ENCODE results near the gene PSD2. TPM values are rescaled to one million over a fixed set of nuclear protein-coding genes. Genes with fewer than 3 reads are reported as not detected.

PSD2 gene
- not detected in 2 replicates for total RNA-seq (2012; rRNA removed)

DNA sequence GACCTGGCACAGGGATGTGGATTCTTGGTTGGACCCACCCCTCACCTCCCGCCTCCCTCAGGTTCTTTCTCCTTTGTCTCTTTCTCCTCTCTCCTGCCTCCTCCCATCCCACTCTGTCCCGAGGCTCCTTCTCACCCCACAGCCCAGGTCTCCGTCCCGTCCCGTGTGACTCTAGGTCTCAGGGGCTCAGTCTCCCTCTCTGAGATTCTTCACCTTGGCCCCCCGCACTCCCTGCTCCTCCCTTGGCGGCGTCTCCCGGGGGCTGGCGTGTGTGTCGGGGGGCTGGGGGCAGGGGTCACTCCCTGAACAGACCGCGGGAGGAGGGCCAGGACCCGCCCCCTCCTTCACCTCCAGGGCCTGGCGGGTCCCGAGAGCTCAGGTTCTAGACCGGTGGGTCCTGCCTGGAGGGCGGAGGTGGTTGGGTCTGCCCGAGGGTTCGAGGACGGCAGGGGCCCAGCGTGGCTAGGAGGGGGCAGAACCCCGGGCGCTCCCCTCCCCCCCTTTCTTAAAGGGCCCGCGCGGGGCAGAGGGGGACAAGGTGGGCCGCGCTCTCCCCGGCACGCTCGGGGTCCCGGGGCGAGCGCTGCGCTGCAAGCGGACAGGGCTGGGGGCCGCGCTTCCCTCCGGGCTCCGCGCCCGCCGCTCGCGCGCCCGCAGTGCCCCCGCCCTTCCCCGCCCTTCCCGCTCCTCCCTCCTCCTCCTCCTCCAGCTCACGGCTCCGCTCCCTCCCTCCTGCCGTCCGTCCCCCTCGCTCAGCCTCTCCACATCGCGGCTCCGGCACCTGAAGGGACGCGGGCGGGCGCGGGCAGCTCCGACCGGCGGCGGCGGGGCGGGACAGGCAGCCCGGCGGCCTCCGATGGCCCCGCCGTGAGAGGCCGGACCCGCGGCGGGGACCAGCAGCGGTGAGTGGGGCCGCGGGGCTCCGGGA lies at the start of gene PSD2:
Gene PSD2 (plus strand): TSS at position 735 of the 928 bp plus-strand sequence. CDS start 13,633 bp downstream, outside the sequence.
- peak within 1 kb of the TSS; percentile 49 for H3K4me2 ChIP-seq (ENCODE audit: low read length)
- H3K36me3 ChIP-seq (ENCODE audit: insufficient read depth, low read length): no peaks in the 10 kb centered on the region
- peak within 1 kb of the TSS; percentile 34 for H3K4me3 ChIP-seq (ENCODE audit: low read length)
- no peaks in the 10 kb centered on the region for H3K9me3 ChIP-seq (replicated peaks; ENCODE audit: low read length)
- H3K4me1 ChIP-seq (ENCODE audit: control insufficient read depth, insufficient read depth, low read length): no peaks in the 10 kb centered on the region
- peaks cover 74% of the 10 kb centered on the region for H3K27me3 ChIP-seq (ENCODE audit: control insufficient read depth, insufficient read depth, low read length)
- H3K9ac ChIP-seq (ENCODE audit: low read depth, low read length): no peak within 1 kb of the TSS

DNA sequence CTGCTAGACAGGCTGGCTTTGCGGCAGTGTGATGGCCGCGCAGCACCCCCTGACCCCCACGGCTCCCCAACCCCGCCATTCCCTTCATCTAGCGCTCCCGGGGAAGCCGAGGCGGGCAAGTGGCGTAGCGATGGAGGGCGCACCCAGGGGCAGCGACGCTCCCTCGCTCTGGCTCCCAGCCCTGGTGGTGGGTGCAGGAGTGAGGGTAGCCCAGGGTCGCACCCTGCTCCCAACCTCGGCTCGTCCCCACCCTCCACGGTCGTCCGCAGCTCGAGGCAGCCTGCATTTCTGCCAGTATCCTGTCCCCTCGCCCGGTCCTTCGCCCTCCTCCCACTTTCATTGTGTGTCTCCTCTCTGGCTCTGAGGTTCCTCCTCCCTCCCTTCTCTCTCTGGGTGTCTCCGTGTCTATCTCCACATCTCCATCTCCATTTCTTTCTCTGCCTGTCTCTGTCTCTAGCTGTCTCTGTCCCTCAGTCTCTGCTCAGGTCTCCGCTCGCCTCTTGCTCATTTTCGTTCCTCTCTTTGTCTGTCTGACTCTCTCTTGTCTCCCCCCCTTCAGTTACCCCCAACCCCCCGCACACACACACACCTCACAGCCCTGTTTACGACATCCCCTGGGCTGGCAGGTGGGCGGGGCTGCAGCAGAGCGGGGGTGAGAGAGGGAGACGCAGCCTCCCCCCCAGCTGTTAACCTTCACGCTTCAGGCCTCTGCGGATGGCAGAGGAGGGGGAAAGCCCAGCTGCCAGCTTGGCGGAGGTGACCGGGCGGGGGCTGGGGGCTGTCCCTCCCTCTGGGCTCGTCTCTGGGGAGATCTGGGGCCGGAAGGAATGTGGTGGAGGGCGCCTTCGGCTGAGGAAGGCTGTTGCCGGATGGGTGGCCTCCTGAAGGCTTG lies 48.7 kb upstream of the PSD2 start:
- Histone ChIP-seq H3K36me3 (ENCODE audit: insufficient read depth, low read length) (no peaks in the 10 kb centered on the region), H3K9ac (ENCODE audit: low read depth, low read length) (peak overlapping the region; percentile 75), H3K9me3 (replicated peaks; ENCODE audit: low read length) (no peaks in the 10 kb centered on the region), H3K4me2 (ENCODE audit: low read length) (peak overlapping the region; percentile 96), H3K4me3 (ENCODE audit: low read length) (peak overlapping the region; percentile 66), H3K4me1 (ENCODE audit: control insufficient read depth, insufficient read depth, low read length) (peaks cover 46% of the 10 kb centered on the region), H3K27me3 (ENCODE audit: control insufficient read depth, insufficient read depth, low read length) (no peaks in the 10 kb centered on the region)

DNA sequence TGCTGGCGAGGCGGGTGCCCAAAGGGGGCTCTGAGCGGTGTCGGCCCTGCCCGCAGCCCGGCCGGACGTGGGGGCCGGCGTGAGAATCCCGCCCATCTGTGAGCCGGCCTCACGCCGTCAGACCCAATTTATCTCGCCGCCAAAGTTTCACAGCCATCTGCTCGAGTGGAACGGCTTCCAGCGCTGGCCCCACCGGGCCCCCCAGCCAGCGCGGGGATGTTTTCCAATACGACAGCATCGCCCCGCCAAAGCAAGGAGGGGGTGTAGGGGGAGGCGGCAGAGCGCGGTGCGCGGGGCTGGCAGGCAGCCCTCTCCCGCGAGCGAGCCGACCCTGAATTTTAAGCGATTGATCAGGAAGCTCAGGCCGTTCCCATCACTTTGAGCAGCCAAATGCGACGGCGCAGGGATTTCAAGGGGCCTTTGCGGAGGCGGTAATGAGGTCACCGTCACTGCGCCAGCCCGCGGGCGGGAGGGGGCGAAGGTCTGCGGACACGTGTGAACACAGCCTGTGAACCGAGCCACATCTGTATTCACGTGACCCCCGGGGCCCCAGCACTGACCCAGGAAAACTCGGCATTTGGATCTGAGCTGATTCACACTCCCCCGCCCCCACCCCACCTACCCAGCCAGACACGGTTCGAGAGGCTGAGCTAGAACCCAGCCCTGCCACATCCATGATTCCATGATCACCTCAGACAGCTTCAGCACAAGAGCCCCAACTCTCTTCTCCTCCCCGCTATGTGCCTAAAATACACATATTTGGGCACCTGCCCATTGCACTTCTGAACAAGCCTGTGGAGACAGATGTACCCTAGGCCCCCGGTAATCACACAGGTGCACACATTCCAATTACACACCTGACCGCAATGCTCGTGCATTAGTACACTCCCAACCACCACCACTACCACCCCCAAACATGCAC lies 47.8 kb upstream of the PSD2 start:
- Histone ChIP-seq H3K9ac (ENCODE audit: low read depth, low read length) (peak overlapping the region; percentile 75), H3K9me3 (replicated peaks; ENCODE audit: low read length) (no peaks in the 10 kb centered on the region), H3K36me3 (ENCODE audit: insufficient read depth, low read length) (no peaks in the 10 kb centered on the region), H3K4me3 (ENCODE audit: low read length) (peak overlapping the region; percentile 66), H3K27me3 (ENCODE audit: control insufficient read depth, insufficient read depth, low read length) (no peaks in the 10 kb centered on the region), H3K4me2 (ENCODE audit: low read length) (peak overlapping the region; percentile 96), H3K4me1 (ENCODE audit: control insufficient read depth, insufficient read depth, low read length) (peaks cover 51% of the 10 kb centered on the region)

DNA sequence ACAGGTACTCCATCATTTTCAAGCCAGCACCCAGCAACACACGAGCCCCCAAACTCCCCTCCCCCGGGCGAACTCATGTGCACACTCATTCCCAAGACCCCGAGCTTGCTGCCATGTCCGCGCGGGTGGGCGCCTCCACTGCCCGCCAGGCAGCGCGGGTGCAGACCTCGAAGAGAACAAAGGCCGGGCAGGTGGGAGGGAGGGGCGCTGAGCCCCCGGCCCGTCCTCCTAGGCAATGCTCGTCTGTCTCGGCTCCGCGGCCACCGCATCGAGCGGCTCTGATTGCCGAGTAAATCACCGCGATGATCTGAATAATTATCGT lies 47.1 kb upstream of the PSD2 start:
- Histone ChIP-seq H3K4me2 (ENCODE audit: low read length) (peak overlapping the region; percentile 96), H3K4me3 (ENCODE audit: low read length) (no peak overlapping the region), H3K36me3 (ENCODE audit: insufficient read depth, low read length) (no peaks in the 10 kb centered on the region), H3K4me1 (ENCODE audit: control insufficient read depth, insufficient read depth, low read length) (peaks cover 54% of the 10 kb centered on the region), H3K27me3 (ENCODE audit: control insufficient read depth, insufficient read depth, low read length) (peaks cover 1% of the 10 kb centered on the region), H3K9ac (ENCODE audit: low read depth, low read length) (peak overlapping the region; percentile 75), H3K9me3 (replicated peaks; ENCODE audit: low read length) (no peaks in the 10 kb centered on the region)

DNA sequence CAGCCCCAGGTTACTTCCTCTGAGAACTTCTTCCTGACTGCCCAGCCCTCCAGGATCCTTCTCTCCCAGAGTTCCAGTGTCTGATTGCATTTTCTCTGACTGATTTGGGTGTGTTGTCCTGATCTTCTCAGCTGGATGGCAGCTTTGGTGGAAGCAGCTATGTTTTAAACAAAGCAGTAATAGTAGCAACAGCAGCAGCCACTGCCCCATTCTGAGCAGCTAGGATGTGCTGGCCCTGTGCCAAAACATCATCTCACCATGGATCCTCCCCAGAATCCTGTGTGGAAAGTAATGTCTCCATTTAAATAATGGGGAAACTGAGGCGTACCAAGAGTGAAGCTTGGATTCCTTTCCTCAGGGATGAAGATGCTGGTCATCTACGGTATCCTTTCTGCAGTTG lies 46.4 kb upstream of the PSD2 start:
- Histone ChIP-seq H3K4me1 (ENCODE audit: control insufficient read depth, insufficient read depth, low read length) (peaks cover 48% of the 10 kb centered on the region), H3K27me3 (ENCODE audit: control insufficient read depth, insufficient read depth, low read length) (peaks cover 3% of the 10 kb centered on the region), H3K9me3 (replicated peaks; ENCODE audit: low read length) (no peaks in the 10 kb centered on the region), H3K4me2 (ENCODE audit: low read length) (no peak overlapping the region), H3K4me3 (ENCODE audit: low read length) (no peak overlapping the region), H3K9ac (ENCODE audit: low read depth, low read length) (no peak overlapping the region), H3K36me3 (ENCODE audit: insufficient read depth, low read length) (no peaks in the 10 kb centered on the region)

DNA sequence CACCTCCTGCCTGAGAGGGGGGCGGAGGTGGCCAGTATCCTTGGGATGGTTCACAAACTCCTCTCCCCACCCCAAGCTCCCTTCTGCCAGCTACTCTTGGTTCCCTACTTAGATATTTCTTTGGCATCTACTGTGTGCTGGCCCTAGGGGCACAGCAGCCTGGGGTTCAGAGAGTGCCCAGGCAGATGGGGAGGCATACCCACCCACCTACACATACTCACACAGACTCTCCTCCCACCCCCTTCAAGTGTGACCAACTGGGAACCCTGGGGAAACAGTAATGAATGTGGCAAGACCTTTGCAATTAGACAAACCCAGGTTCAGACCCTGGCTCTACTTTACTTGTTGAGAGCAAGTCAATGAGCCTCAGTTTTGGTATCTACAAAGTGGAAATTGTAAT lies 44.4 kb upstream of the PSD2 start:
- no peaks in the 10 kb centered on the region for H3K36me3 ChIP-seq (ENCODE audit: insufficient read depth, low read length)
- H3K4me1 ChIP-seq (ENCODE audit: control insufficient read depth, insufficient read depth, low read length): peaks cover 28% of the 10 kb centered on the region
- H3K9ac ChIP-seq (ENCODE audit: low read depth, low read length): no peak overlapping the region
- H3K4me3 ChIP-seq (ENCODE audit: low read length): no peak overlapping the region
- no peak overlapping the region for H3K4me2 ChIP-seq (ENCODE audit: low read length)
- H3K27me3 ChIP-seq (ENCODE audit: control insufficient read depth, insufficient read depth, low read length): peaks cover 19% of the 10 kb centered on the region
- H3K9me3 ChIP-seq (replicated peaks; ENCODE audit: low read length): no peaks in the 10 kb centered on the region

DNA sequence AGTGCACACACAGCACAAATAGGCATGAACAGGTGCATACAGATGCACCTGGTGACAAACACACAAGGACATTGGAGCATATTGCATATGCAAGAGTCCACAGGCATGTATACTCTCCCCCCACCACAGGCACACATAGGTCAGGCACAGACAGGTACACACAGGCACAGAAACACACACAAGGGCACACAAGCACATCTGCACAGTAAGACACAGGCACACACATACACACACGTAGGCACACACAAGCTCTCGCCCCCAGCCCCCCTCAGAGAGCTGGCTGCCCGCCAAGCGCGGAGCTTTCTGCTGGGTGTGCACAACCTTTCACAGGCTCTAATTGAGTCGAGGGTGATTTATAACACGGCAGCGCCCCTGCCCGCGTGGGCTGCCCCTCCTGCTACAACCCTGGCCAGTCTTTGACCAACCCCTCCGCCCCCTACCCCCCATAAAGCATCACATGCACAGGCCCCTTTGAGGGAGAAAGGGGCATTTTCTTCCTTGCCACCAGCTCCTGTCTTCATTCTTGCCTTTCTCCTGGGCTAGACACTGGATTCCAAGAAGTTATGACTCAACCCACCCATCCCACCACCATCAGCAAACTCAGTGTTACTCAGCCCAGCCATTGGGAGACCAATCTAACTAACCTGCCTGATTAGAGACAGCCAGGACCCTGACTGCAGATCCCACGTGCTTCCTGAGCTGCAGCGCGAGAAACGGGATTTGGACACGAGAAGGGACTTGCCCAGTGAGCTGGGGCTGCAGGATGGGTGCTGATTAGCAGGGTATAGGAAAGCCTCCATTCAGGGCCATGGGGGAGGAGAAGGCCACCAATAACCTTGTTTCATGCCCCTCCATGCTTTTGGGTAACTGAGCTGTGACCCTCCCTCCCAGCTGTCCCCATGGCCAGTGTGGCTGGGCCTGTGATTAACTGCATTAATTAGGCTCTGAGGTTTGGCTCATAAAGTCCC lies 42.8 kb upstream of the PSD2 start:
- Histone ChIP-seq H3K4me2 (ENCODE audit: low read length) (no peak overlapping the region), H3K9ac (ENCODE audit: low read depth, low read length) (no peak overlapping the region), H3K9me3 (replicated peaks; ENCODE audit: low read length) (no peaks in the 10 kb centered on the region), H3K36me3 (ENCODE audit: insufficient read depth, low read length) (no peaks in the 10 kb centered on the region), H3K4me3 (ENCODE audit: low read length) (no peak overlapping the region), H3K4me1 (ENCODE audit: control insufficient read depth, insufficient read depth, low read length) (peaks cover 12% of the 10 kb centered on the region), H3K27me3 (ENCODE audit: control insufficient read depth, insufficient read depth, low read length) (peaks cover 28% of the 10 kb centered on the region)

DNA sequence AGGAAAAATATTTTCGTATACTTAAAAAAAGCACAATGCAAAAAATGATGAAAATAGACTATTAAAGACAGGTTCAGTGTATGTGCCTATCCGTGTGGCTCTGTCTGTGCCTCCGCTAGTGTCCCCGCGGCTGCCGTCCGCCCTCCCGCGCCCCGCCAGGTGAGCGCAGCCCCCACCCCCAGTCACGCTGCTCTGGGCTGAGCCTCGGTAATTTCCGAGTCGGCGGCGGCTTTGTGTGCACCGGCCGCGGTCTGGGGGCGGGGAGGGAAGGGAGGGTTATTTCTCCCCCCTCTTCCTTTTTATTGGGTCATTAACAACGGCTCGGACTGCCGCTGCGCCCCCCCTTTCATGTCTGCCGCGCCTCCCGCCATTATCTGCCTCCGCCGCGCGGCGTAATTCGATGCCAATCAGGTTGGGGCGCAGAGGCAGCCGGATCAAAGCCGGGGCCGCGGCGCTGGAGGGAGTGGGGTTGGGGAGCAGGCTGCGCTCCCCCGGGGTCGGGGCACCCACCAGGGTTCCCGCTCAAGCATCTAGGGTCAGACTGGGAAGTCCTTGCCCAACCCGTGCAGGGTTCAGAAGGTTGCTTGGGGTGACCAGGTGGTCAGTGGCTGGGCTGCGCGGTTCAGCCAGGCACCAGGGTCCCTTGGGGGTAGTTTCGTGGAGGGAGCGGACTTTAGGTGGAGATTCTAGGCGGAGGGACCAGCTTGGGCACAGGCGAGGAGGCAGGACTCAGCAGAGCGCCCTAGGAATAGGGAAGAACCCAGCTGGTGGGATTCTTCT lies 39.5 kb upstream of the PSD2 start:
- no peaks in the 10 kb centered on the region for H3K36me3 ChIP-seq (ENCODE audit: insufficient read depth, low read length)
- H3K4me1 ChIP-seq (ENCODE audit: control insufficient read depth, insufficient read depth, low read length): peaks cover 13% of the 10 kb centered on the region
- no peaks in the 10 kb centered on the region for H3K9me3 ChIP-seq (replicated peaks; ENCODE audit: low read length)
- no peak overlapping the region for H3K4me3 ChIP-seq (ENCODE audit: low read length)
- peak overlapping the region; percentile 33 for H3K4me2 ChIP-seq (ENCODE audit: low read length)
- no peak overlapping the region for H3K9ac ChIP-seq (ENCODE audit: low read depth, low read length)
- H3K27me3 ChIP-seq (ENCODE audit: control insufficient read depth, insufficient read depth, low read length): peaks cover 30% of the 10 kb centered on the region

DNA sequence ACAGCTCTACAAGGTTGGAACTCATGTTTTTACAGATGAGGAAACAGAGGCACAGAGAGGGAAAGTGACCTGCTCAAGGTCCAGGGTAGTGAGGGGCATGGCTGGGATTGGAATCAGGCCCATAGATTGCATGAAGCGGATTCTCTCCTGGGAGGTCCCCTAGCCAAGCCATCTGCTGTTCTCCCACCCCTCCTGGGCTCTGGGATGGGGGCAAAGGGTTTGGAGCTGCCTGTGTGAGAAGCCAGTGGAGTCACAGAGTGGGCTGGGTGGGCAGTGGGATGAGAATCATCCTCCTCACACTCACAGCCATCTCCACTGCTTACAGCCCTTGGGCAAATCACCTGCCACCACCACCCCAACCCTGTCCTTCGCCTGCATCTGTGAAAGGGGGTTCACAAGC lies 38.6 kb upstream of the PSD2 start:
- H3K4me2 ChIP-seq (ENCODE audit: low read length): no peak overlapping the region
- H3K9ac ChIP-seq (ENCODE audit: low read depth, low read length): no peak overlapping the region
- H3K4me3 ChIP-seq (ENCODE audit: low read length): no peak overlapping the region
- no peaks in the 10 kb centered on the region for H3K36me3 ChIP-seq (ENCODE audit: insufficient read depth, low read length)
- peaks cover 13% of the 10 kb centered on the region for H3K4me1 ChIP-seq (ENCODE audit: control insufficient read depth, insufficient read depth, low read length)
- peaks cover 36% of the 10 kb centered on the region for H3K27me3 ChIP-seq (ENCODE audit: control insufficient read depth, insufficient read depth, low read length)
- no peaks in the 10 kb centered on the region for H3K9me3 ChIP-seq (replicated peaks; ENCODE audit: low read length)

Measured in skeletal muscle satellite cell (primary cell).